SKM-1 (cell line): ENCODE results near the gene PSMA5.
"Not testable (repeated sequence)": the region's sequence is repeated elsewhere in the genome, so short reads cannot be mapped to it uniquely, and the experiment has no call there.

Experiments used
- DNase-seq: peaks from one replicate; lab custom pipeline; 2025; ENCODE audit not compliant: unreplicated experiment; lab: John Stamatoyannopoulos, UW

The PSMA5 gene

GRCh38 chr1:109433322-109433721 lies 7.1 kb upstream of the PSMA5 start:
- no peak for DNase-seq

DNA sequence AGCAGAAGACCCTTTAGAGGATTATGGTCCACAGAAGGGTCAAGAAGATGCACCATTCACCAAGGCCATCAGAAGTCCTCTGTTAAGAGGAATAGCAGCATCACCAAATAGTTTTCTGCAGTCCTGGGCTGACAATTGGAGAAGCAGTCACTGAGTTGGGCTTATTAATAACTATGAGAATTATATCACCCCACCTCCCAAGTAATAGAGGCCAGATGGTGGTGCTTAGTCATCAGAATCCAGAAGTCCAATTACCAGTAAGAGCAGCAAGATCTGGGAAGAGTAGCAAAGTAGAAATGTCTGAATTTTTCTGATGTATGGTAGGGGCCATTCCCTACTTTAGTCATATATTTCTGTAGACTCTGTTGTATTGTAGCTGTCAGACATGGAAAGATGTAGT lies 6.1 kb upstream of the PSMA5 start:
- no peak for DNase-seq

GRCh38 chr1:109427171-109427467 lies 871 bp upstream of the PSMA5 start:
- no peak for DNase-seq

GRCh38 chr1:109425391-109426280 lies 612 bp downstream of the PSMA5 start:
- DNase-seq: peak; percentile 33

DNA sequence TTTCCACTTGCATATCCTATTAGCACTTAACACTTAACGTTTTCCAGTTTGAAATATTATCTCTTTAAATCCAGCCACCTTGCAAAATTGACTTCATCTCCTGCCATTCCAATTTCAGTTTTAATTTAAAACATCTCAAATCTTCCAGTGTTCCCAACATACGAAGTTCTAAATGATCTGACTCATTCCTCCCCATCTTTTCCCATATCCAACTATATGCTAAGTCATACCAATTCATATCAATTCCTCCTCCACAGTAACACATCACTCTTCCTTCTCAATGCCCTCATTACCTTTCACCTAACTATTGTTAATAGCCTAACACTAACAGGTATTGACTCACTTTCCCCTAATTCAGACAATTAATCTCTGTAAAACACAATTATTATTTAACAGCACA lies 2.8 kb downstream of the PSMA5 start:
- no peak for DNase-seq

DNA sequence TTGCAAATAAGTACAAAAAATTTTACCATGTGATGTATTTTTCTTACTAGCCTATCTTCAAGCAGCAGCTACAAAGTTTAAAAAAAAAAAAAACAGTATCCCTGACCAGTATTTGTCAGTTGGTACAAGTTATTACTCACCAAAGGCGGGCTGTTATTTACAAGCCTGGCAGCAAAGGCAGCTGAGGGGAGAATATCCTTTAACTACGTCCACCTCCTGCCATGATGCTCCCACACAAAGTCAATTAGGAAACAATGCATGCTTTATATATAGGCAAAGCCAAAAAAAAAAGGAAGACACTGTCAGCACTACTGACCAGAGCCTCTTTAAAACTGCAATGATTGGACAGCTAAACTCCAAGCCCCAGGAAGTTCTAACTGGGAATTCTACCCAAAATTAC lies 13.7 kb downstream of the PSMA5 start:
- DNase-seq: no peak

DNA sequence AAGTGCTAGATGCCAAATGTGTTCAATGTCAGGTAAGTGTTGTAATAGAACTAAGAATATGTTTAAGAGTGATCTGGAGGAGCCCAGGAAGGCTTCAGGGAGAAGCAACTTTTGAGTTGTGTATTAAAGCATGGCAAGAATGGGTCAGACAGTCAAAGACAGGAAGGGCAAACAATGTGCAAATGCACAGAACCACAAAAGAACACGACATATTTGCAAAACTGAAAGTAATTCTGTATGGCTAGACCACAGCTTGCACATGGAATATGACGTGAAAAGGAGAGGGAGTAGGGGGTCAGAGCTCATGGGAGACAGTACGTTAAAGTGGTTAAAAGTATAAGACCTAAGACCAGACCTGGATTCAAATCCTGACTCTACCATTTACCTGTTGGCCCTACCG lies 21.4 kb downstream of the PSMA5 start:
- DNase-seq: no peak

DNA sequence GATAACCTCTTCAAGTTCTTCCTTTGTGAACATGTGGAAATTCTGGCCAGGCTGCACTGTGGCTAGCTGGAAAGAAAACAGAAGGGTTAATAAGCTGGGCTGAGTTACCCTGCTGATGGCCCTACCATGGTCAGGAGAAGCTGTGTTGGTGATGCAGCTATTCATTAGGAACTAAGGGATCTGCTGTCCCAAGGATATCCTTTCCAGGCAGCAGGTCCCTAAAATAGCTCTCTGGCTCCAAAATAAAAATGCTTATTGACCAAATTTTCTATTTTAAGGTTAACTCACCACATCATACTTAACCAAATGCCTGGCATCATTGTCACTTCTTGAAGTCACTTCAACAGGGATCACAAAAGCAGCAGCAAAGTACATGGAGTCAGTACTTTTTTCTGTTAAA lies 24.2 kb downstream of the PSMA5 start:
- DNase-seq: no peak

DNA sequence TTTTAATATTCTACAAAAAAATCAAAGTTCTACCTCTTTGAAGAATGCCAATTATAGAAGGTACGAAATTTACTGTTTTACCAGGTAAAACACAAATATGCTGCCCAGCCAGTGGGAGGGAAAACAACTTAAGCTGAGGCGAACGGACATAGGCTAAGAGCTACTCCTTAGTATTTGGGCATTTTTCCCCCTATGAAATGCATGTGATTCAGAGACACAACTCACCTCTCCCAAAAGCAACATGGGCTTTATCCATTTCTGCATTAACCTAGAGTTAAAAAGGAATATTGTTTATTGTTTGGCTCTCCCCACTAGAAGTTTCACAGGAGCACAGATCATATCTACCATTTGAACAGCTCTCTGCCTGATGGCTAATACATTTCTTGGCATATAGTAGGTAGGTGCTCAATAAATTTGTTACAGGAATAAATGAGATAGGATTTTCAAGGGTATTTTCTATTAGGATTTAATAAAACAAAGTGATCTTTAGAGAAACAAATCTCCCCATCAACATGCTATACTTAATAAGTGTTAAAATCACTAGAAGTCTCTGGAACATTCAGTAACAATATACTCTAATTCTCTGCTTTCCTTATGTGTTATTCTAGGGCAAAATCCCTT lies 26.1 kb downstream of the PSMA5 start:
- DNase-seq: no peak

- DNase-seq: peak; percentile 54
Observed at GRCh38 chr1:109399326-109399957, 26.8 kb downstream of the PSMA5 start.

GRCh38 chr1:109398343-109399225 lies 27.7 kb downstream of the PSMA5 start:
- no peak for DNase-seq

GRCh38 chr1:109397581-109398342 lies 28.5 kb downstream of the PSMA5 start, which contains the start of gene SORT1:
TSS of gene SORT1 (minus strand) at chr1:109397918. CDS start at chr1:109397892, 26 bp downstream.
- no peak for DNase-seq

- no peak for DNase-seq
Observed at GRCh38 chr1:109396871-109397580, 29.2 kb downstream of the PSMA5 start.

DNA sequence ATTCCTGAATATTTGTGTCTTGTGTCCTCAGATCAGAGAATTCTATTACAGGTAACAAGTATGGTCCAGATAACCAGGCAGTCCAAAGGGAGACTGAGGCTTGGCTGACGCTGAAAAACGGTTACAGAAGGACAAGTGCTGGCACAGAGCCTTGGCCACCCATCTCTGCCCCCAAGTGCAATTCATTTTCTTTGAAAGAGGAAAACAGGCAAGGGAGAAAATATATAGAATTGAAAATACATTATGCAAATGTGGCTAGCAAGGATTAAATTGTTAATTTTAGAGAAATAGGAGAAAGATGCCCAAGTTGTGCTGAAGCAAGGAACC lies 29.8 kb downstream of the PSMA5 start:
- no peak for DNase-seq

GRCh38 chr1:109395602-109396512 lies 30.4 kb downstream of the PSMA5 start:
- DNase-seq: peak; percentile 64

DNA sequence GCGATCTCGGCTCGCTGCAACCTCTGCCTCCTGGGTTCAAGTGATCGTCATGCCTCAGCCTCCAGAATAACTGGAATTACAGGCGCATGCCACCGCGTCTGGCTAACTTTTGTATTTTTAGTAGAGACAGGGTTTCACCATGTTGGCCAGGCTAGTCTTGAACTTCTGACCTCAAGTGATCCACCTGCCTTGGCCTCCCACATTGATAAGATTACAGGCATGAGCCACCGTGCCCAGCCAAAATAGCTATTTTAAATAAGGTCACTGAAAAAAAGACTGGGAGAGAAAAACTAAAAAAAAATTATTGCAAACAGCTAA lies 31.0 kb downstream of the PSMA5 start:
- DNase-seq: not testable (repeated sequence)

- DNase-seq: no peak
Observed at GRCh38 chr1:109394591-109395281, 31.5 kb downstream of the PSMA5 start.

DNA sequence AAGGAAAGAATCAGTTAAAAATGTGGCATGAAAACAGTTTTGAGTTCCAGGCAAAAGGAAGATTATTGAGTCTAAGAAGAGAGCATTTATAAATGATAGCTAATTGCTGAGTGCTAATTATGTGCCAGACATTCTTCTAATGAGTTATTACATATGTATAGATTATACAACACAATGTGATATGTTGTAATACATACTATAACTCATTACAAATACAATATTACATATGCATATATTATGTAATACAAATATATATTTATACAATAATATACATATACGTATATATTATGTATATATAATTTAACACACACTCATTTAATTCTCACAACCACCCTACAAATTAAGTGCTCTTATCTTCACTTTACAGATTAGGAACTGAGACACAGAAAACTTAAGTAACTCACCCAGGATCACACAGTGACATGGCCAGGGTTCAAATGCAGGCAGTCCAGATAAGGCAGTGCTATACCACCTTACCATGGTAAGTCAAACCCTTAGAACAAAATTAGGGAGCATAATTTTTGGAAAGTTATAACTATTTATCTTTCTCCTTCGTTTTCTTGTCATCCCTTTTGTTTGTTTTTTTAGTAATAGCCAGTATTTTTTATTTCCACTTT lies 32.5 kb downstream of the PSMA5 start:
- DNase-seq: no peak
